ENCODE data around the gene LDLRAD3.

DNA sequence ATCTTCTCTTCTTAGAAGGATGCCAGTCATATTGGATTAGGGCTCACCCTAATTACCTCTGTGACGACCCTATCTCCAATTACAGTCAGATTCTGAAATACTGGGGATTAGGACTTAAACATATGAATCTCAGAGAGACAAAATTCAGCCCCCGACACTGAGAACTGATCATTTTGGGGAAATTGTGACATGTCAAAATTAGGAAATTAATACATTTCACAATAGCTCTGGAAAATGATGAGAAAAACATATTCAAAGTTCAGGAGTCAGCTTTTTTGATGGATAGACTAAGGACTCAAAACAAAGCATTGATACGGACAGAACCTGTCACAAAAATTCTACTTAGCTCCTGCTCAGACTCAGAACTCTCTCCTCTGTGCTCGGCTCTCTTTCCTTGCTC, 304.6 kb downstream of the LDLRAD3 start:
- no peak for TF ChIP-seq EZH2 (IDR thresholded peaks at IDR 0.05; ENCODE audit: insufficient read depth, low read length)
- TF ChIP-seq, protein P1, sequence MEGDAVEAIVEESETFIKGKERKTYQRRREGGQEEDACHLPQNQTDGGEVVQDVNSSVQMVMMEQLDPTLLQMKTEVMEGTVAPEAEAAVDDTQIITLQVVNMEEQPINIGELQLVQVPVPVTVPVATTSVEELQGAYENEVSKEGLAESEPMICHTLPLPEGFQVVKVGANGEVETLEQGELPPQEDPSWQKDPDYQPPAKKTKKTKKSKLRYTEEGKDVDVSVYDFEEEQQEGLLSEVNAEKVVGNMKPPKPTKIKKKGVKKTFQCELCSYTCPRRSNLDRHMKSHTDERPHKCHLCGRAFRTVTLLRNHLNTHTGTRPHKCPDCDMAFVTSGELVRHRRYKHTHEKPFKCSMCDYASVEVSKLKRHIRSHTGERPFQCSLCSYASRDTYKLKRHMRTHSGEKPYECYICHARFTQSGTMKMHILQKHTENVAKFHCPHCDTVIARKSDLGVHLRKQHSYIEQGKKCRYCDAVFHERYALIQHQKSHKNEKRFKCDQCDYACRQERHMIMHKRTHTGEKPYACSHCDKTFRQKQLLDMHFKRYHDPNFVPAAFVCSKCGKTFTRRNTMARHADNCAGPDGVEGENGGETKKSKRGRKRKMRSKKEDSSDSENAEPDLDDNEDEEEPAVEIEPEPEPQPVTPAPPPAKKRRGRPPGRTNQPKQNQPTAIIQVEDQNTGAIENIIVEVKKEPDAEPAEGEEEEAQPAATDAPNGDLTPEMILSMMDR (IDR thresholded peaks at IDR 0.05; ENCODE audit: insufficient read depth, low read depth, low read length), result no peak
